Measurements from ENCODE around the gene RNU2-63P.

DNA sequence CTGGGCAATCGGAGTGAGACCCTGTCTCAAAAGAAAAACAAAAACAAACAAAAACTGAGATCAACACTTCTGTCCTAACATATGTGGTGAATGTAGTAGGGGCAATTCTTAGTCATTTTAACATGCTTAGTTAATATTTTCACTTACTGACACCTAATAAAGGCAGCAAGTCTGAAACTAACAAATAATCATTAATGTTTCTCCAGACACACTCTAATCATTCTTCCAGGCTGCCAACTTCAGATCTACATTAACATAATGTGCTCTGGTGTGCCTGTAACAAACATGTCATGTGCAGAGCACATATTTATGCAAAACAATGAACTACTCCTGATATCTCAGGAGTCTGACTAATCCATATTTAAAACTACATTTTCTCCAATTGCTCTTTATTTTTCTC, 33.3 kb upstream of the RNU2-63P start:
- TF ChIP-seq CTCF (IDR thresholded peaks at IDR 0.05; ENCODE audit: poor library complexity) (no peak), EZH2 (IDR thresholded peaks at IDR 0.05; ENCODE audit: borderline replicate concordance) (no peak), EZH2phosphoT487 (IDR thresholded peaks at IDR 0.05; ENCODE audit: low read depth, severe bottlenecking, unreplicated experiment) (no peak)
